Fibroblast of the aortic adventitia (primary cell): ENCODE results near the gene RHOU. TPM values are rescaled to one million over a fixed set of nuclear protein-coding genes. Genes with fewer than 3 reads are reported as not detected.

Experiments
- DNase-seq: peaks from one replicate; pipeline ENCODE4 v3.0.0-alpha.2; 2010; ENCODE audit warnings: low read depth
- H3K4me3 ChIP-seq: 2 replicates; pipeline ENCODE4 v1.5.1; 2011; ENCODE audit warnings: low read depth, mild to moderate bottlenecking, control low read depth, low read length, moderate library complexity
- total RNA-seq: library from RNA; depleted of rRNA; stranded (reverse); fragments of >200 nt; gene quantifications from 2 replicates; pipeline ENCODE4 v1.2.3, GENCODE V29; 2012; ENCODE audit warnings: low replicate concordance
- TF ChIP-seq, protein P1 (sequence below): IDR thresholded peaks from 2 replicates; pipeline ENCODE4 v1.5.1; 2011; ENCODE audit warnings: mild to moderate bottlenecking, low read length, control low read depth, inconsistent platforms; ENCODE audit not compliant: insufficient read depth

RHOU gene
- total RNA-seq, 1 donor = 4.2 TPM

DNA sequence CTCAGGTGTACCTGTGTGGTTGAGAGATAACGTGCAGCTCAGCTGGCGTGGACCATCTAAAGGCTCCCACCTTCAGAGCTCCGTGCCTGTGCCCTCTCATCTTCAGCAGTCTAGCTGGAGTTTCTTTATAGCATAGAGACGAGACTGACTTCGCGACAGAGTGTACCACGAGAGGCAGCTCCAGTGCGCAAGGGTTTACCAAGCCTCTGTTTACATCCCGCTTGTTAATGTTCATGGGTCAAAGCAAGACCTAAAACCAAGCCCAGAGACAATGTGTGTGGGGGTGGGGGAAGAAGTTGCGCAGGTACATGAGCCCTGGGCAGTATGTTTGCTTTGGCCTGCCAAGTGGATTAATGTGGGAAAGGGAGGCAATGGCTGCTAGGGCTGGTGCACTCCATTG is 15.6 kb downstream of the RHOU start:
- no peak overlapping the region for H3K4me3 ChIP-seq
- TF ChIP-seq, protein P1, sequence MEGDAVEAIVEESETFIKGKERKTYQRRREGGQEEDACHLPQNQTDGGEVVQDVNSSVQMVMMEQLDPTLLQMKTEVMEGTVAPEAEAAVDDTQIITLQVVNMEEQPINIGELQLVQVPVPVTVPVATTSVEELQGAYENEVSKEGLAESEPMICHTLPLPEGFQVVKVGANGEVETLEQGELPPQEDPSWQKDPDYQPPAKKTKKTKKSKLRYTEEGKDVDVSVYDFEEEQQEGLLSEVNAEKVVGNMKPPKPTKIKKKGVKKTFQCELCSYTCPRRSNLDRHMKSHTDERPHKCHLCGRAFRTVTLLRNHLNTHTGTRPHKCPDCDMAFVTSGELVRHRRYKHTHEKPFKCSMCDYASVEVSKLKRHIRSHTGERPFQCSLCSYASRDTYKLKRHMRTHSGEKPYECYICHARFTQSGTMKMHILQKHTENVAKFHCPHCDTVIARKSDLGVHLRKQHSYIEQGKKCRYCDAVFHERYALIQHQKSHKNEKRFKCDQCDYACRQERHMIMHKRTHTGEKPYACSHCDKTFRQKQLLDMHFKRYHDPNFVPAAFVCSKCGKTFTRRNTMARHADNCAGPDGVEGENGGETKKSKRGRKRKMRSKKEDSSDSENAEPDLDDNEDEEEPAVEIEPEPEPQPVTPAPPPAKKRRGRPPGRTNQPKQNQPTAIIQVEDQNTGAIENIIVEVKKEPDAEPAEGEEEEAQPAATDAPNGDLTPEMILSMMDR = no peak
- DNase-seq = no peak

DNA sequence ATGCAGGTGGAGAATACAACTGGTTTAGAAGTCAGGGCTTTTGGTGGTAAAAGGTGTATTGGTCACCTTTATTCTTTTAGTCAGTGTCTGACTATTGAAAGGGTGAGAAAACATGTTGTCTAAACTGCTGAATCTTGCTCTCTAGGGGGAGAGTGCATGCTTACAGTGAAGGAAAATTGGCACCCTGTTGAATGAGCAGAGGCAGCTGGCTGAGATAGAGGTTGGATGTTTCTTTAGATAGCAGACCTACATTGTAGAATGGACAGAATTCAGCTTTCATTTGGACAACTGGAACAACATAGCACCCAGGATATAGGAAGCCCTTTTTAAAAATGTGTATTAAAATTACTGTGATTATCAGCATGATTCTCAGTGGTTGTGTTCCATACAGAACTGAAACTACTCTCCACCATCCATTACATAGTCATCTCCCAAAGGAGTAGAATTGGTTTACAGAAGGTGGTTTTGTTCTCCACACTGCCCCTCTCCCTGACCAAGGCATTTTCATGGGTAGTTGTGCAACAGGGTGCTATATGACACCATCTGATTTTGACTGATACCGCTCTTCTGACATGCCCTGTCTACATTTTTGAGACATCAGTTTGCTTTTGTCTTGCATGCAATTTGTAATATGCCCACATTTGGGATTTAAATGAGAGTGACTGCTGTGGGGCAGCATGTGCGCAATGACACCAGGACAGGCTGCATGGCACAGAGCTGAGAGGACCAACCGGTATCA is 16.2 kb downstream of the RHOU start:
- TF ChIP-seq, protein P1 = no peak

DNA sequence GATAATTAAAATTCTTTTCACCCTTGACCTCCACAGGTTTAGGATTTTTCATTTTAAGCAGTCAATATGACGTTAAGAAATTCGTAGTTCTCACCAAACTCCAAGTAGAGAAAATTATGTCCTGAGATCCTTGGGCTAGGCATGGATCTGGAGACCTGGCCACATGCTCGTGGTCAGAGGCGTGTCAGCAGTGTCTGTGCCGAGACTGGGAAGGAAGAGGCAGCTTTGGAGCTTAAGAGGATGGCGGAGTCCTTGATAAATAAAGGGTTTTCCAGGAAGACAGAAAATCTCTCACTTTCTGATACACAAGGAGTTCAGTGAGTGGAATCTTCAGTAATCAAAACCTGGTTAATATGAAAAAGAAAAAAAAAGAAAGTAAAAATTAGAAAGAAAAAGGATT is 17.0 kb downstream of the RHOU start:
- TF ChIP-seq, protein P1 = no peak
- no peak for DNase-seq
- no peak overlapping the region for H3K4me3 ChIP-seq

More for the DNA sequence above, 16.2 kb downstream of the RHOU start:
- H3K4me3 ChIP-seq = no peak overlapping the region
- DNase-seq = no peak

DNA sequence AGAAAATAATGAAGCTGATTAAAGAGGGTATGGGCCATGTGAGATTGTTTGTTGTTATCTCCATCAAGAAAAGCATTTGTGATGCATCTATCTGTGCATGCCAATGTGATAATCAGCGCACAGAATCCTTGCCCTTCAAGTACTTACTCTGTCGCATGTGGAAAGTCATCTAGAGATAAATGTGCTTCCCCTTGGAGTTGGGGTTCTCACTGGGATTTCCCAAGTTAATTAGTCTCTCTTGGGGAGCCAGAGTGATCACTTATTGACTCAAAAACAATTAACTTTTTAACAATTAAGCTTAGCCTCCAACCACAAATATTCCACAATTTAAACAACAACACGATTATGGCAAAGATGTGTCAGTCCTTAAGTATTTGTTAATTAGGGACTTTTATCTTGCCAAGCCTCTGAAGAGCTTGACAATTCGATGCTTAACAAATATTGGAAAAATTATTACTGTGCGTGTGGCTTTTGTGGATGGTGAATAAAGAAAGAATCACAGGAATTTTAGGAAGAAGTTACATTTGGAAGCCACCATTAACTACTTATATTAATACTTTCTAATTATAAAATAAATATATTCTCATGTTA is 17.5 kb downstream of the RHOU start:
- TF ChIP-seq, protein P1 = no peak
- no peak overlapping the region for H3K4me3 ChIP-seq
- no peak for DNase-seq

DNA sequence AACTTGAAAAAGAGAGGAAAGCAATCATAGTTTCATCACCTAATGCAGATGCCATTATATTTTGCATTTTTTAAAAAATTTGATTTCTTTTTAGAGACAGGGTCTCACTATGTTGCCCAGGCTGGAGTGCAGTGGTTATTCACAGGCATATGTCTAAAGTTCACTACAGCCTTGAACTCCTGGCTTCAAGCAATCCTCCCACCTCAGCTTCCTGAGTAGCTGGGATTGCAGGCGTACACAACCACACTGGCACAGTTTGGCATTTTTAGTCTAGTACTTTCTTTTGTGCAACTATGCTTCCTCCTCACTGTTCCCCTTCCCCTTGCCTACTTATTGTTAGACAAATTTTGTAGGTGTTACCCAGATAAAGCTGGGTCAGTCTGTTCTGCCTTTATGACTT is 18.0 kb downstream of the RHOU start:
- DNase-seq = no peak
- TF ChIP-seq, protein P1 = no peak
- no peak overlapping the region for H3K4me3 ChIP-seq

DNA sequence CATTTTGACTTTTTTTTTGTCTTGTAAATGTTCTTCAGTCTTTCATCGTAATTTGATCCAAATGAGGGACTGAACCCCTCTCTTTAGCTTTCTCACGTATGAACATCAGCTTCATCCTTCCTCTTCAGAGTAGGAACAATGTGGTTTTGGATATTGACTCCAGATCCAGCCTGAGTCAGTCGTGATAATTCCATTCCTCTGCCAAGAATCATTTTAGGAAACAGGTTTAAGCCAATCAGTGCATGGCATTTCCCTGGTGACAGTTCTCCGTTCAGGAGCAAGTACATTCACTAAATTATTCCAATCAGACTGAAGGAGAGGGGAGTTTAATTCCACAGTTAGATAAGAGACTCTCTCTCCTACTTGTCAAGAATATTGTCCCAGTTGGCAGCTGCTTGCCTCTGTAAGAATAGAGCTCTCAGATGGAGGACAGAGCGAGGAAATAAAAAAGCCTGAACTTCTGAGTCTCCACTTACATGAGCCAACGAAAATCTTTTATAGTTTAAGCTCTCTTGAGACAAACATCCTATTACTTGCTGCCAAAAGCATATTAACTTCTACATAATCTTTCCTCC is 18.6 kb downstream of the RHOU start:
- DNase-seq = peak; percentile 48
- H3K4me3 ChIP-seq = no peak overlapping the region
- TF ChIP-seq, protein P1 = no peak
